Keratinocyte (primary cell): Measurements from ENCODE around the gene RHEX. TPM values are rescaled to one million over a fixed set of nuclear protein-coding genes. Genes with fewer than 3 reads are reported as not detected.
"Not testable (repeated sequence)": the region's sequence is repeated elsewhere in the genome, so short reads cannot be mapped to it uniquely, and the experiment has no call there.

Experiments
- DNase-seq: peaks from one replicate; pipeline ENCODE4 v3.0.0-alpha.2; 2011; ENCODE audit warnings: low read depth, missing footprints, low spot score
- FAIRE-seq: peaks from 2 replicates; lab custom pipeline; 2011; peaks lifted over from hg19 to GRCh38; lab: Jason Lieb, UNC
- H2AFZ ChIP-seq: 2 replicates; pipeline ENCODE4 v1.6.0; 2012; ENCODE audit warnings: low read length, control low read depth, inconsistent platforms; ENCODE audit not compliant: control insufficient read depth
- H3K27ac ChIP-seq: 2 replicates; pipeline ENCODE4 v1.5.1; 2011; ENCODE audit warnings: low read length; ENCODE audit not compliant: control insufficient read depth, insufficient read depth
- H3K27me3 ChIP-seq: 3 replicates; pipeline ENCODE4 v1.6.0; 2011; ENCODE audit warnings: low read length; ENCODE audit not compliant: control insufficient read depth, insufficient read depth; ENCODE audit errors: extremely low read depth
- H3K36me3 ChIP-seq, 2 experiments: 2 replicates in 1 of 2; 3 replicates in 1 of 2; pipeline ENCODE4 v1.5.1; 2011; ENCODE audit warnings: low read length in 2 of 2, mild to moderate bottlenecking in 1 of 2; ENCODE audit not compliant: control insufficient read depth in 2 of 2, insufficient read depth in 2 of 2; ENCODE audit errors: extremely low read depth in 1 of 2
- H3K4me1 ChIP-seq: 3 replicates; pipeline ENCODE4 v1.5.1; 2011; ENCODE audit warnings: low read length; ENCODE audit not compliant: control insufficient read depth, insufficient read depth; ENCODE audit errors: extremely low read depth
- H3K4me2 ChIP-seq: 3 replicates; pipeline ENCODE4 v1.6.0; 2011; ENCODE audit warnings: low read depth, low read length; ENCODE audit not compliant: control insufficient read depth, insufficient read depth; ENCODE audit errors: extremely low read depth
- H3K4me3 ChIP-seq, 3 experiments: fragments of 200-600 bp in 1 of 3; sonication (generic) in 1 of 3; 2 replicates in 2 of 3; 3 replicates in 1 of 3; pipeline ENCODE4 v1.5.1; 2011 to 2016; ENCODE audit warnings: low read length in 3 of 3, mild to moderate bottlenecking in 3 of 3, control low read depth in 2 of 3, inconsistent platforms in 1 of 3, low read depth in 1 of 3, mixed read lengths in 1 of 3, mixed run types in 1 of 3, moderate library complexity in 1 of 3; ENCODE audit not compliant: control insufficient read depth in 2 of 3, insufficient read depth in 2 of 3; ENCODE audit errors: extremely low read depth in 1 of 3
- H3K79me2 ChIP-seq: 2 replicates; pipeline ENCODE4 v1.6.0; 2012; ENCODE audit warnings: low read length; ENCODE audit not compliant: control insufficient read depth, insufficient read depth
- H3K9ac ChIP-seq: 3 replicates; pipeline ENCODE4 v1.6.0; 2011; ENCODE audit warnings: low read length; ENCODE audit not compliant: control insufficient read depth, insufficient read depth; ENCODE audit errors: extremely low read depth
- H3K9me1 ChIP-seq: 3 replicates; pipeline ENCODE4 v1.6.0; 2011; ENCODE audit warnings: low read length; ENCODE audit not compliant: control insufficient read depth, insufficient read depth; ENCODE audit errors: extremely low read depth
- H3K9me3 ChIP-seq: 2 replicates; pipeline ENCODE4 v1.5.1; 2012; ENCODE audit warnings: low read depth, low read length; ENCODE audit not compliant: control insufficient read depth
- H4K20me1 ChIP-seq: 3 replicates; pipeline ENCODE4 v1.6.0; 2011; ENCODE audit warnings: low read length; ENCODE audit not compliant: control insufficient read depth, insufficient read depth; ENCODE audit errors: extremely low read depth
- CTCF ChIP-seq, 3 experiments: IDR thresholded peaks in 1 of 3; conservative IDR thresholded peaks in 1 of 3; optimal IDR thresholded peaks in 1 of 3; 2 replicates in 2 of 3; 3 replicates in 1 of 3; pipeline versions ENCODE3 to v1.5.1; 2011; ENCODE audit warnings: low read length in 3 of 3, mild to moderate bottlenecking in 3 of 3, moderate library complexity in 2 of 3, control low read depth in 1 of 3, inconsistent platforms in 1 of 3; ENCODE audit not compliant: insufficient read depth in 2 of 3; ENCODE audit errors: extremely low read depth in 1 of 3
- EZH2 ChIP-seq: IDR thresholded peaks from one replicate; pipeline ENCODE4 v1.6.1; 2012; ENCODE audit warnings: inconsistent platforms, mild to moderate bottlenecking, low read length, moderate library complexity
- dilution Hi-C: fragments of 300-500 bp; cut with MboI; formaldehyde crosslinking; loops from one replicate; pipeline ENCODE4 v1.7.0; 2020; ENCODE audit warnings: low sequenced_read_pairs; ENCODE audit not compliant: extremely low pct_ligation_motif_present
- polyA plus RNA-seq, 5 experiments: library from polyadenylated mRNA; depleted of rRNA in 3 of 5; stranded (reverse) in 3 of 5; stranded (forward) in 1 of 5; unstranded in 1 of 5; fragments of >200 nt; gene quantifications; 1 replicate in 1 of 5; 2 replicates in 3 of 5; 3 replicates in 1 of 5; pipeline versions ENCODE4 v1.2.1 to v1.2.3, GENCODE V29; 2011 to 2012; ENCODE audit warnings: missing spikeins in 2 of 5, low read depth in 1 of 5, low replicate concordance in 1 of 5

Gene RHEX
- polyA plus RNA-seq, 1 donor (not counting 4 experiments of a cell fraction or from before 2014, with no cell fraction given) = not detected

GRCh38 chr1:206055639-206056323 lies 2.8 kb downstream of the RHEX start:
- H3K4me1 ChIP-seq, H3K4me3 ChIP-seq, H2AFZ ChIP-seq, H3K27ac ChIP-seq, H3K9me1 ChIP-seq, DNase-seq, dilution Hi-C loops, H3K27me3 ChIP-seq, FAIRE-seq, H4K20me1 ChIP-seq, H3K79me2 ChIP-seq, H3K4me2 ChIP-seq, H3K9me3 ChIP-seq, H3K9ac ChIP-seq, H3K36me3 ChIP-seq: not testable (repeated sequence)

- H3K9me3 ChIP-seq, H3K4me3 ChIP-seq, H3K9me1 ChIP-seq, H3K4me1 ChIP-seq, dilution Hi-C loops, H4K20me1 ChIP-seq, H3K4me2 ChIP-seq, DNase-seq, H3K27me3 ChIP-seq, H3K27ac ChIP-seq, H2AFZ ChIP-seq, H3K9ac ChIP-seq, H3K36me3 ChIP-seq, H3K79me2 ChIP-seq, FAIRE-seq: not testable (repeated sequence)
Measured at GRCh38 chr1:206058289-206058926, 5.4 kb downstream of the RHEX start.

GRCh38 chr1:206058927-206059292 lies 5.9 kb downstream of the RHEX start:
- H3K4me3 ChIP-seq = no peak overlapping the region
- H3K4me1 ChIP-seq = no peaks in the 10 kb centered on the region
- no peaks in the 10 kb centered on the region for H3K36me3 ChIP-seq
- FAIRE-seq = no peak
- H3K4me2 ChIP-seq = no peak overlapping the region
- no peak overlapping the region for H3K9ac ChIP-seq
- no peaks in the 10 kb centered on the region for H3K27me3 ChIP-seq
- no peaks in the 10 kb centered on the region for H3K79me2 ChIP-seq
- dilution Hi-C loops = no loop called here
- no peaks in the 10 kb centered on the region for H3K9me1 ChIP-seq
- H3K27ac ChIP-seq = no peak overlapping the region
- no peaks in the 10 kb centered on the region for H3K9me3 ChIP-seq
- DNase-seq = no peak
- H2AFZ ChIP-seq = no peak overlapping the region
- no peaks in the 10 kb centered on the region for H4K20me1 ChIP-seq
- TF ChIP-seq CTCF (optimal IDR thresholded peaks at IDR 0.05 in 1 of 3, IDR thresholded peaks at IDR 0.05 in 1 of 3, conservative IDR thresholded peaks at IDR 0.05 in 1 of 3; ENCODE audit: extremely low read depth in 1 of 3, insufficient read depth in 2 of 3, low read length in 3 of 3) (no peak), EZH2 (no peak)
